Measurements from ENCODE around the gene MAD1L1.

The MAD1L1 gene

DNA sequence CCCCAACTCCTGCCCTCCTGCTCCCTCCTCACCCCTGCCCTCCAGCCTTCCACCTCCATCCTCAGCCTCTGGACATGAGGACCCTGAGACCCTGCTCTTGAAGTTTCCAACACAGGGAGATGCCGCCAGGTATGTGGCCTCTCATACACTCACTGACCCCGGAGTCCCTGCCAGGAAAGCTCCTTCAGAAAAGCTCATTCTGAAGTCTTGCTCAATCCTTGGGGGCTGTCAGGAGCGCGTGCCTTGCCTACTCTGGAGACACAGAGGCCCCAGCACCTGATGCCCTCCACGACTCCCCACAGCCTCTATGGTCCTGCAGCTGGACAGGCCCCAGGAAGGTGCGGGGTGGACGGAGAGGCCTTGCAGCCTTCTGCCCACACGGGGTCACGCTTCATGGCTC, 20.3 kb upstream of the MAD1L1 start:
- TF ChIP-seq GATA3 (IDR thresholded peaks at IDR 0.05; ENCODE audit: low read depth, low read length), result no peak
- TF ChIP-seq GATA2 (IDR thresholded peaks at IDR 0.05; ENCODE audit: low read depth, low read length), result no peak

DNA sequence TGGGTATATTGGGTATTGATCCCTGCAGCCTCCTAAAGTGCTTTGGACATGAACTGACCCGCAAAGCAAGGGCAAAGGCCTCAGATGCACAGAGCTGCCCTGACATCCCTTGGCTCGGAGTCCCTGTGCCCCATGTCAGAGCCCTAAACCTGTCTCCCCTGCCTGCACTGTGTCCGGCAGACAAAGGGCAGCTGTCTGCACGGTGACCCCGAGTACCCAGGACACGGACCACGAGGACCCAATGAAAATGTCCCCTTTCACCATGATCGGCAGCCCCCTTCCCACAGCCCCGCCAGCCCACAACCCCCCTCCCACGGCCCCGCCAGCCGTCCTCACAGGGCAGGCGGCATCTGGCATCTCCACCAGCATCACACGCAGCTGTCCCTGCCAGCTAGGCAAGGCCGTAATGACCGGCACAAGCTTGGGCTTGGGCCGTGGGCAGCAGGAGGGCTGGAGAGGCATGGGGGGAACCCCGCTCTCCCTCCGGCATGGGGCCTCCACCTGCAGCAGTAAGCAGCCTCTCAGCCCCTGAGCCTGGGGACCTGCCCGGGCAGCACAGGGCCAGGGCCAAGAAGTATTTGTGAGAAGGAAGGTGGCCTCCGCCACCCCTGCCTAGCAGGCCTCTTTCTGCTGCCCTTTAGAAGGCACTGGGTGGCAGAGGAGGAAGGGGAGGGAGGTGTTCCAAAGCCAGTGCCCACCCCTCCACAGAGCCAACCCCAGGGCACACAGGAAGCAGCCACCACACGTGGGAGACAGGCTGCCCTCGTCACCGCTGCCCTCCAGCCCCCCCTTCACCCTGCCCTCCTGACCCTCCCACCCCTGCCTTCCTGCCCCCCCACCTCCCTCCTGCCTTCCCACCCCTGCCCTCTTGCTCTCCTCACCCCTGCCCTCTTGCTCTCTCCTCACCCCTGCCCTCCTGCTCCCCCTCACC, 19.4 kb upstream of the MAD1L1 start:
- TF ChIP-seq GATA3 (IDR thresholded peaks at IDR 0.05; ENCODE audit: low read depth, low read length) (no peak), GATA2 (IDR thresholded peaks at IDR 0.05; ENCODE audit: low read depth, low read length) (no peak)

DNA sequence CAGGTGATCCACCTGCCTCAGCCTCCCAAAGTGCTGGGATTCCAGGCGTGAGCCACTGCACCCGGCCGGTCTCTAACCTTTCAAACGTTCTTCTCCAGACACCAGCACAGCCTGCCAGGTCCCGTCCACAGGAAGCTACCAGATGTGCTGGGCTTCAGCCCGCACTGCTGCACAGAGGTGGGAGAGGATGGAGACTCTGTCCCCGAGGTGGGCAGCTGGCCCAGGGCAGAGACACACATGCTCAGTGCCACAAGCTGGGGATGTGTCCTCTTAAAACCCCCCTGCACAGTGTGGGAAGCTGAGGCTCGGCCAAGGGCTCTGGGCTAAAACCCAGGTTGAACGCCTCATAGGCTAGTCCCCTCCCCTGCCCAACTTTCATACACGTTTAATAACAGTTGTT, 18.6 kb upstream of the MAD1L1 start:
- TF ChIP-seq GATA3 (IDR thresholded peaks at IDR 0.05; ENCODE audit: low read depth, low read length), result no peak
- TF ChIP-seq GATA2 (IDR thresholded peaks at IDR 0.05; ENCODE audit: low read depth, low read length), result no peak

DNA sequence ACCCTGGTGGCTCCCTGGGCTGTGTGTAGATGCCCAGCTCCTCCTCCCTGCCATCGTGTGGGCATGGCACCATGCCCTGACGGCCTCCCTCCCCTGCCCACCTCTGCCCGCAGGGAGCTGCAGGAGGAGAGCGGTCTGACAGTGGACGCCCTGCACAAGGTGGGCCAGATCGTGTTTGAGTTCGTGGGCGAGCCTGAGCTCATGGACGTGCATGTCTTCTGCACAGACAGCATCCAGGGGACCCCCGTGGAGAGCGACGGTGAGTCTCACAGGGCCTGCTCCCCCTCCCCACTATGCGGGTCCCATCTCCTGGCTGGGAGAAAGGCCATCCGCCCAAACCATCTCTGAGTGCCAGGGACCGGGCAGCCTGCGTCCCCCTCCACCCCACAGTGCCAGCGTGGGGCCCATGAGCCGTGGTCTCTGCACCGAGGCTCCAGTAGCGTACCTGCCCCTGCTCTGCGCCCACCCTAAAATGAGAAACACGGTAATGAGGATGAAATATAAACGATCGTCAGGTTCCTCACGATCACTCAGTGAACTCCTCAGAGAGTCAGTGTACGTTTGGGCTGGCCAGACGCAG, 17.1 kb upstream of the MAD1L1 start:
- no peak for TF ChIP-seq GATA3 (IDR thresholded peaks at IDR 0.05; ENCODE audit: low read depth, low read length)

DNA sequence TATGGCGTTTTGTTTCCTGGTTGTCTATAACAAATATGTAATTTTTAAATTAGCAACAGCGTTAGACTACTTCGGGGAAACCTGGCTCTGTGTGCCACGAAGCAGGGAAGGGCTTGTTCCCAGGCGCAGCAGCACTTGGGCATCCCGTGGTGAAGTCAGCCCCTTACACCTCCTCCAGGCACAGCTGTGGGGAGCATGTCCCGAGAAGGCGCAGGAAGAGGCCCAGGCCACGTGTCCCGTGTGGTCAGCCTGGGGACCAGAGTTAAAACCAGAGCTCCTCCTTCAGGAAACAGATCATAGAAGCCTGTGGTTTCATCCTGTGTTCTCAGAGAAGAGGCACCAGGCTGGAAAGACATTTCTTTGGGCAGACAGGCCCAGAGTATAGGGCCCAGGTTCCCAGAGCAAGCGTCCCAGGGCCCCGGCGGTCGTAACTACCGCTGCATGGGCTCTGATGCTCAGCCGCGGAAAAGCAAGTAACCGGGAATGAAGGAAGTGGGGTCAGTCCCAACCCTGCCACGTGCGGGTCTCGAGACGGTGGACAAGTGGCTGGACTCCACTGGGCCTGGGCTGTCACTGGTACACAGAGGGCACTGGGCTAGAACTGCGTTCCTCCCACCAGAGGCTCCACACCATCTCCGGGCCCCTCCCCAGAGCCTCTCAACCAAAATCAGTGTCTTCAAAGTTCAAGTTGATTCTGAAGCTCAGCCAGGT, 16.4 kb upstream of the MAD1L1 start:
- no peak for TF ChIP-seq GATA2 (IDR thresholded peaks at IDR 0.05; ENCODE audit: low read depth, low read length)
- TF ChIP-seq GATA3 (IDR thresholded peaks at IDR 0.05; ENCODE audit: low read depth, low read length), result no peak

DNA sequence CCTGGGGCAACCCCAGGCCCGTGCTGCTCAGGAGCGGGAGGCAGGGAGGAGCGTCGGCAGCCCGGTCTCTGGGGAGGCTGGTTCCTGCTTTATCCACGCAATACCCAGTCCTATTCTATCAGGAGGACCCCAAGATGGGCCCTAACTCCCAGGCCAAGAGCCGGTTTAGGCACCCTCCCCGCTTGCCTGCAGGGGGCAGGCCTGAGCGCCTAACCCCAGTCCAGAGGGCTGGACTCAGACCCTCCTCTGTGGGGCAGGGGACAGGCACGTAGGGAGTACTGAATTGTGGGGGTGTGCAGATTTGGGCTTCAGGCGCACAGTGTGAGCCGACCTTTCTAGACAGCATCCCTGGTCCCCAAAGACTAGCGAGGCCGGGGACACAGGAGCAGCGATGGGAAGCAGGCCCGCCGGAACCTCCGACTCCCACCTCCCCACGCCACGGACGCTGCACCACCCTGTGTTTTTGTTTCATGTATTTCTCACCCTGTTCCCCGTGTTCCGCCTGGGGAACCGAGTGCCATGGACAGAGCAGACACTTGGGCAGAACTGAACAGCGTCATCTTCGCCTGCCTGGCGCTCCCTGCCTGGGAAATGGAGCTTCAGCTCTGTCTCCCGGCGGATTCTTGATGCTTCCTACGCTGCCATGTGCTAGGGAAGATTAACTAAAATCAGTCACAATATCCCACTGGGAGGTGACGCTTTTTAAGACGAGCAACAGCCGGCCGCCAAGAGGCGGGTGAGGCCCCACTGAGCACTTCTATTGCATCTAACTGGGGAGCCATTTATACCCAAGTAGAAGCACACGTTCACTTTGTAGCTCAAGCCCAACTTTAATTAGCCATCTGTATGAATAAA, 14.6 kb upstream of the MAD1L1 start:
- no peak for TF ChIP-seq GATA2 (IDR thresholded peaks at IDR 0.05; ENCODE audit: low read depth, low read length)
- no peak for TF ChIP-seq GATA3 (IDR thresholded peaks at IDR 0.05; ENCODE audit: low read depth, low read length)

DNA sequence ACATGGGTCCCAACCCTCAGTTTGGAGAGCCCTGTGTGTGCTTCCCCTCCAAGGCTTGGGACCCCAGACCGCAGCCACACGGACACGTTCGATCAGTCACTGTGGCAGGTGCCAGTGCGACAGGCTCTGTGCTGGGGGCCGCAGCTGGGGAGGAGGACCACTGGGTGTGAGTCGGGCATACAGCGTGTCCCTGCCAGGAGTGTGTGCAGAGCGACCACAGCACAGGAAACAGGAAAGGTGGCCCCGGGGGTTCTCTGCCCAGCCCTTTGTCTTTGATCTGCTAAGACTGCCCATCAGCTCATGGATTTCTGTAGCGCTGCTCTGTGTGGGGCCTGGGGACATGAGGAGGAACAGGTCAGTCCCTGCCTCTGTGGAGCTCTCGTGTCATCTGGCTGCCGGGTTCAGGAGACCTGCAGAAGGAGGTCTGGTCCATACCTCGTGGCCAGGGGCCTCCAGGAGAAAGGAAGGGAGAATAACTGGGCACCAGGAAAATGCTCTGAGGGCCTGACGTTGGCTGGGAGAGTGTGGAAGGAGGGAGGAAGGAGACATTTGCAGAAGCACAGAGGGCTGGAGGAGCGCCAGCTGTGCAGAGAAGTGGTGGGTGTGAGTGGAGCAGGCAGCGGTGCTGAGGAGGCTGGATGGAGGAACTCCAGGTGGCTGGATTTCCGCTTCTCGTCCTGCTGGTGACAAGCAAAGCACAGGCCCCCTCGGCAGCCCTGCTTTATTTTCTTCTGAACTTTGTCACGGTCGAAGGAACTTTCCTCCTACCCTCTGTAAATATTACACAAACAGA, 13.3 kb upstream of the MAD1L1 start:
- no peak for TF ChIP-seq GATA3 (IDR thresholded peaks at IDR 0.05; ENCODE audit: low read depth, low read length)
- no peak for TF ChIP-seq GATA2 (IDR thresholded peaks at IDR 0.05; ENCODE audit: low read depth, low read length)

DNA sequence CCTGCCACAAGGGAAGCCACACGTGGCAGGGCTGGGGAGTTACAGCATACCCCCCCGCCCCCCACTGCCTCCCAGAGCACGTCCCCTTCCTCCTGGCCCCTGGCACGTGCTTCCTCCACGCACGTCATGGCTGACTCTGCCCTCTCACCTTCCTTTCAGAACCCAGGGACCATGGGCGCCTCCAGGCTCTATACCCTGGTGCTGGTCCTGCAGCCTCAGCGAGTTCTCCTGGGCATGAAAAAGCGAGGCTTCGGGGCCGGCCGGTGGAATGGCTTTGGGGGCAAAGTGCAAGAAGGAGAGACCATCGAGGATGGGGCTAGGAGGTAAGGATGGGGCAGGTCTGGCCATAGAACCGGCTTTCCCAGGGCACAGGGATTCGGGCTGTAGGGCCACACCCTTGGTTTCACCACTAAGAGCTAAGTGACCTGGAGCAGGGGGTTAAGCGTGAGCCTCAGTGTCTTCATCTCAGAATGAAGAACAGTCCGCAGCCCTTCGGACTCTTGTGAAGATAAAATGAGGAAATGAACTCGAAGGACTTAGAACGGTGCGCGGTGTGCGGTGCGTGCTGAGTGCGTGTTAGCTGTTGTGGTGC, 11.8 kb upstream of the MAD1L1 start:
- no peak for TF ChIP-seq GATA3 (IDR thresholded peaks at IDR 0.05; ENCODE audit: low read depth, low read length)
- no peak for TF ChIP-seq GATA2 (IDR thresholded peaks at IDR 0.05; ENCODE audit: low read depth, low read length)

DNA sequence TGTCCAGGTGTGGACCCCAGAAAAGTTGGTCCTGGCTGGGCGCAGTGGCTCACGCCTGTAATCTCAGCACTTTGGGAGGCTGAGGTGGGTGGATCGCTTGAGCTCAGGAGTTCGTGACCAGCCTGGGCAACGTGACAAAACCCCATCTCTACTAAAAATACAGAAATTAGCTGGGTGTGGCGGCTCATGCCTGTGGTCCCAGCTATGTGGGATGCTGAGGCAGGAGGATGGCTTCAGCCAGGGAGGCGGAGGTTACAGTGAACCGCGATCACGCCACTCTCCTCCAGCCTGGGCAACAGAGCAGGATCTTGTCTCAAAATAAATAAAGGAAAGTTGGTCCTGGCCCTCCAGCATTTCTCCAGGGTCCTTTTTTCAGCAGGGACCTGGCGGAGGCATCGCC, 10.7 kb upstream of the MAD1L1 start:
- TF ChIP-seq GATA3 (IDR thresholded peaks at IDR 0.05; ENCODE audit: low read depth, low read length), result no peak
- TF ChIP-seq GATA2 (IDR thresholded peaks at IDR 0.05; ENCODE audit: low read depth, low read length), result no peak

DNA sequence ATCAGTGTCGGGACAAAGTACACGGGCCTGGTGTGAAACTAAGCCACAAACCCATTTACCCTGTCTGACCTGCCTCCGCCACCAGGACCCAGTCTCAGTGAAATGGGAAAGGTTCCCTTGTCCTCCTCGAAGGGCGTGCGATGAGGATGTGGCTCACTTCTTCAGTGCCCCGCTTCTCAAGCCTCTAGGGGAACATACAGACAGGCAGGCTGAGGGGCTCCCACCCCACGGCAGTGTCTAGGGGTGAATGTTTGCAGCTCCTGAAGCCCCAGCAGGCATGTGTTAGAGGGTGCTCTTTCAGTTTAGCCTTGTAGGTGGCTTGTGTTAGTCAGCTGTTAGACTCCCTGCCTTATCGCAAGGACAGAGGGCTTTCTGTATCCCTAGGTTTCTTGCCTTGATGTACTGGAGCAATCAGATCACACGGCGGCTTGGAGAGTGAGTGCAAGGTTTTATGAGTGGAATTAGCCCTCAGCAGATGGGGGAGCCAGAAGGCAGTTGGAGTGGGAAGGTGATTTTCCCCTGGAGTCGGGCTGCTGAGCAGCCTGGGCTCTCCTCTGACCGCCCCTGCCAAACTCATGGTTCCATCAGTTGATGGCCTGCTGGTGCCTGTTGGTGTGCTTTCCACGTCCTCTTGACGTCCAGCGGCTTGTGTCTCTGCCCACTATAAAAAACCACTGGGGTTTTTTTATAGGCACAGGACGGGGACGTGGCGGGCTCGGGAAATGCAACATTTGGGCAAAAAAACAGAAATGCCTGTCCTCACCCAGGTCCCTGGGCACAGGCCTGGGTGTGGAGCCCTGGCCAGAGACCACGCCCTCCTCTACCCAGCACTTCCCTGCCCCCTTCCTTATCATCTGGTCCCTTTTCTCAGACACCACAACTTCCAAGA, 10.0 kb upstream of the MAD1L1 start:
- TF ChIP-seq GATA2 (IDR thresholded peaks at IDR 0.05; ENCODE audit: low read depth, low read length), result no peak
- no peak for TF ChIP-seq GATA3 (IDR thresholded peaks at IDR 0.05; ENCODE audit: low read depth, low read length)

DNA sequence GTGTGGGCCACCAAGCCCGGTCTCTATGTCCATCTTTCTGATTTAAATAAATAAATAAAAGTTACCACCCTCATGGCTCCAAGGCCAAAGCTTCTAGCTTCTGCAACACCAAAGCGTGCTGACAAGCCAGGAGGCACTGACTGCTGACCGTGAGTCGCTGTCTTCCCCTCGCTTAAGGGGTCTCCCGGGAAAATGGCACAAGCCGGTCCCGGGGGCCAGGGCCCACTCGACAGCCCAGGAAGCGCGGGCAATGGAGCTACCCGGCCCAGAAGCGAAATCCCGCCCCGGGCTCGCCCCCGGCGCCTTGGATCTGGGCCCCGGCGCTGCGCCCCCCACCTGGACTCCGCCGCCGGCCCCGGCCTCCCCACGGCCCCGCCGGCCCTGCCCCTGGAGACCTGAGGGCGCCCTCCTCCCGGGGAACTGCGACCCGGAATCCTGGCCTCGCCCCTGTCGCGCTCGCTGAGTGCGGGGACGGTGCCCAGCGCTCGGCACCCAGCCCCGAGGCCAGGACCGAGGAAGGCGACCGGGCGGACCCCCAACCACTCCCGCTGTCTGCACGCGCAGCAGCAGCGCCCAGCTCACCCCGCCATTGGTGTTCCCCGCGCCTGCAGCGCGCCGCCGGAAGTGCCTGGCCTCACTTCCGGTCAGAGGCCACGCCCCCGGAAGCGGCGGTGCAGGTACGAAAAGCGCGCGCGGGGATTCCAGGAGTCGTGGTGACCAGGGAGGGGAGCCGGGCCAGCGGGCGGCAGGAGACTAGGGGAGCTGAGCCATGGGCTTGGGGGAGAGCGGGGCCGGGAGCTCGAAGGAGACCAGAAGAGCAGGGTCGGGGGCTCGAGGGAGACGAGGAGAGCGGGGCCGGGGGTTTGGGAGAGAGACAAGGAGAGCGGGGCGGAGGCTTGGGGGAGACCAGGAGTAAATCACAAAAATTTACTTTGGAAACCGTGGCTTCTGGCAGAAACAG, 9.1 kb upstream of the MAD1L1 start, which contains the start of the genes MRM2 and NUDT1:
Gene MRM2 (minus strand): TSS at position 626 of the 961 bp plus-strand sequence. CDS start 36 bp downstream, at position 590.
Gene NUDT1 (plus strand): TSS at position 647 of the 961 bp plus-strand sequence. CDS start 2,349 bp downstream, outside the sequence.
- TF ChIP-seq GATA3 (IDR thresholded peaks at IDR 0.05; ENCODE audit: low read depth, low read length) (no peak), GATA2 (IDR thresholded peaks at IDR 0.05; ENCODE audit: low read depth, low read length) (no peak)
